Transverse colon (tissue), 3 donors: ENCODE results near the gene CCNA2.

Experiments
- CTCF ChIP-seq, 5 experiments: fragments of 200-600 bp in 3 of 5; fragments of 450-650 bp in 2 of 5; sonication (generic) in 3 of 5; IDR thresholded peaks; 1 replicate in 2 of 5; 2 replicates in 3 of 5; pipeline ENCODE4 v1.5.1; 2016 to 2017; ENCODE audit warnings: antibody characterized with exemption in 5 of 5, inconsistent platforms in 3 of 5, mild to moderate bottlenecking in 2 of 5, moderate library complexity in 1 of 5
- POLR2A ChIP-seq: fragments of 450-650 bp; IDR thresholded peaks from one replicate; pipeline ENCODE4 v1.6.1; 2016; ENCODE audit warnings: antibody characterized with exemption, mild to moderate bottlenecking, moderate library complexity

GRCh38 chr4:121789455-121789854, 34.2 kb downstream of the CCNA2 start:
- TF ChIP-seq POLR2A, result no peak
- no peak for TF ChIP-seq CTCF (IDR thresholded peaks at IDR 0.05)
